H9 (cell line): ENCODE data around the gene FASTK. TPM values are rescaled to one million over a fixed set of nuclear protein-coding genes. Genes with fewer than 3 reads are reported as not detected.

Experiments
- DNase-seq: peaks from one replicate; pipeline ENCODE4 v3.0.0-alpha.2; 2017
- H2AFZ ChIP-seq: one replicate; pipeline ENCODE4 v1.6.1; 2013; ENCODE audit warnings: mild to moderate bottlenecking, low read length, control low read depth, moderate library complexity
- H2AK5ac ChIP-seq: 2 replicates; pipeline ENCODE4 v1.6.1; 2013; ENCODE audit warnings: low read length, control low read depth, mixed read lengths; ENCODE audit not compliant: insufficient read length
- H2BK120ac ChIP-seq: one replicate; pipeline ENCODE4 v1.6.1; 2013; ENCODE audit warnings: low read depth, mild to moderate bottlenecking, low read length, control low read depth, inconsistent platforms; ENCODE audit not compliant: poor library complexity, severe bottlenecking
- H2BK12ac ChIP-seq: 2 replicates; pipeline ENCODE4 v1.6.1; 2013; ENCODE audit warnings: low read length, control low read depth, mixed read lengths, low read depth; ENCODE audit not compliant: insufficient read length
- H2BK15ac ChIP-seq: 2 replicates; pipeline ENCODE4 v1.6.1; 2013; ENCODE audit warnings: low read depth, low read length, control low read depth
- H2BK20ac ChIP-seq: one replicate; pipeline ENCODE4 v1.6.1; 2013; ENCODE audit warnings: low read depth, mild to moderate bottlenecking, low read length, control low read depth, inconsistent platforms; ENCODE audit not compliant: poor library complexity, severe bottlenecking
- H2BK5ac ChIP-seq: 2 replicates; pipeline ENCODE4 v1.6.1; 2013; ENCODE audit warnings: low read length, control low read depth, mixed read lengths; ENCODE audit not compliant: insufficient read length
- H3K14ac ChIP-seq: 2 replicates; pipeline ENCODE4 v1.6.1; 2013; ENCODE audit warnings: low read length, control low read depth; ENCODE audit not compliant: insufficient read depth
- H3K18ac ChIP-seq: 2 replicates; pipeline ENCODE4 v1.6.1; 2013; ENCODE audit warnings: low read depth, mild to moderate bottlenecking, mixed read lengths, low read length, control low read depth; ENCODE audit not compliant: insufficient read length
- H3K23ac ChIP-seq: 2 replicates; pipeline ENCODE4 v1.6.1; 2013; ENCODE audit warnings: low read length, control low read depth, mixed read lengths, low read depth; ENCODE audit not compliant: insufficient read length
- H3K23me2 ChIP-seq: 2 replicates; pipeline ENCODE4 v1.6.1; 2013; ENCODE audit warnings: low read depth, mild to moderate bottlenecking, mixed read lengths, low read length, control low read depth; ENCODE audit not compliant: insufficient read length, poor library complexity, severe bottlenecking
- H3K27ac ChIP-seq: 2 replicates; pipeline ENCODE4 v1.5.1; 2013; ENCODE audit warnings: low read length, control low read depth, mixed read lengths, low read depth; ENCODE audit not compliant: insufficient read length
- H3K27me3 ChIP-seq: 2 replicates; pipeline ENCODE4 v1.6.1; 2013; ENCODE audit warnings: low read length, control low read depth, inconsistent platforms; ENCODE audit not compliant: insufficient read depth
- H3K4ac ChIP-seq: 2 replicates; pipeline ENCODE4 v1.6.1; 2013; ENCODE audit warnings: low read depth, mild to moderate bottlenecking, control low read depth, inconsistent platforms, low read length, moderate library complexity
- H3K4me1 ChIP-seq: 2 replicates; pipeline ENCODE4 v1.6.1; 2013; ENCODE audit warnings: low read length, control low read depth, inconsistent platforms; ENCODE audit not compliant: insufficient read depth
- H3K4me2 ChIP-seq: 2 replicates; pipeline ENCODE4 v1.6.1; 2013; ENCODE audit warnings: low read length, control low read depth, mixed read lengths; ENCODE audit not compliant: insufficient read length, insufficient read depth
- H3K56ac ChIP-seq: 2 replicates; pipeline ENCODE4 v1.6.1; 2013; ENCODE audit warnings: low read depth, mild to moderate bottlenecking, mixed read lengths, low read length, control low read depth; ENCODE audit not compliant: insufficient read length
- H3K79me1 ChIP-seq: 2 replicates; pipeline ENCODE4 v1.6.1; 2013; ENCODE audit warnings: low read depth, mild to moderate bottlenecking, moderate library complexity, low read length, control low read depth, inconsistent platforms; ENCODE audit not compliant: insufficient read depth, poor library complexity, severe bottlenecking
- H3K79me2 ChIP-seq: 2 replicates; pipeline ENCODE4 v1.6.1; 2013; ENCODE audit warnings: low read length, control low read depth, inconsistent platforms; ENCODE audit not compliant: insufficient read depth
- H3K9ac ChIP-seq: 2 replicates; pipeline ENCODE4 v1.6.1; 2013; ENCODE audit warnings: low read length, control low read depth, mixed read lengths; ENCODE audit not compliant: insufficient read length; ENCODE audit errors: extremely low read depth
- H3K9me3 ChIP-seq: one replicate; pipeline ENCODE4 v1.6.1; 2013; ENCODE audit warnings: low read depth, low read length, inconsistent platforms; ENCODE audit not compliant: control insufficient read depth
- H3T11ph ChIP-seq: one replicate; pipeline ENCODE4 v1.6.1; 2013; ENCODE audit warnings: mild to moderate bottlenecking, low read length, control low read depth, inconsistent platforms
- H4K20me1 ChIP-seq: one replicate; pipeline ENCODE4 v1.6.1; 2013; ENCODE audit not compliant: control insufficient read depth, insufficient read length, insufficient read depth
- H4K5ac ChIP-seq: 2 replicates; pipeline ENCODE4 v1.6.1; 2013; ENCODE audit warnings: low read depth, mild to moderate bottlenecking, mixed read lengths, low read length, control low read depth; ENCODE audit not compliant: insufficient read length
- H4K8ac ChIP-seq: replicated peaks from 2 replicates; pipeline ENCODE4 v1.6.1; 2013; ENCODE audit warnings: low read length, control low read depth, mixed read lengths, low read depth; ENCODE audit not compliant: insufficient read length
- H4K91ac ChIP-seq: 2 replicates; pipeline ENCODE4 v1.6.1; 2013; ENCODE audit warnings: low read depth, mild to moderate bottlenecking, moderate library complexity, mixed read lengths, low read length, control low read depth; ENCODE audit not compliant: insufficient read length
- H3K27ac Mint-ChIP-seq, 3 experiments: 2 replicates in 2 of 3; 3 replicates in 1 of 3; pipeline ENCODE4 v1.8.0; 2020 to 2021; ENCODE audit warnings: mixed read lengths in 3 of 3, mild to moderate bottlenecking in 1 of 3, moderate library complexity in 1 of 3
- H3K27me3 Mint-ChIP-seq: 2 replicates; pipeline ENCODE4 v1.8.0; 2021; ENCODE audit warnings: low read depth, mild to moderate bottlenecking, moderate library complexity, mixed read lengths
- H3K36me3 Mint-ChIP-seq, 3 experiments: 2 replicates in 2 of 3; 3 replicates in 1 of 3; pipeline ENCODE4 v1.8.0; 2020 to 2021; ENCODE audit warnings: low read depth in 3 of 3, mixed read lengths in 3 of 3; ENCODE audit not compliant: insufficient read depth in 1 of 3
- H3K4me1 Mint-ChIP-seq, 2 experiments: 2 replicates each; pipeline ENCODE4 v1.8.0; 2020; ENCODE audit warnings: mixed read lengths in 2 of 2
- H3K4me3 Mint-ChIP-seq, 2 experiments: 2 replicates in 1 of 2; 3 replicates in 1 of 2; pipeline ENCODE4 v1.8.0; 2020 to 2021; ENCODE audit warnings: mild to moderate bottlenecking in 2 of 2, mixed read lengths in 2 of 2, moderate library complexity in 1 of 2
- H3K9me3 Mint-ChIP-seq, 2 experiments: 2 replicates in 1 of 2; 3 replicates in 1 of 2; pipeline ENCODE4 v1.8.0; 2020; ENCODE audit warnings: mild to moderate bottlenecking in 2 of 2, mixed read lengths in 2 of 2, moderate library complexity in 1 of 2
- CTCF ChIP-seq: fragments of 200-600 bp; sonication (generic); conservative IDR thresholded peaks from 3 replicates; pipeline ENCODE4 v1.8.0; 2021; ENCODE audit warnings: antibody characterized with exemption, mild to moderate bottlenecking
- WGBS: extraction: QIAGEN DNeasy Blood & Tissue Kit; methylation state at CpG from one replicate; pipeline ENCODE4 v1.1.7; 2013; ENCODE audit warnings: missing lambda C conversion rate, low lambda C conversion rate, mixed read lengths; ENCODE audit not compliant: insufficient read length; ENCODE audit errors: extremely low coverage; 5-methylcytosine and 5-hydroxymethylcytosine counted together
- total RNA-seq: library from RNA; stranded (reverse); gene quantifications from 2 replicates; pipeline ENCODE4 v1.2.1, GENCODE V29; 2021

FASTK gene
- total RNA-seq, 1 experiment from 2014 or later, result 57.8 TPM

DNA sequence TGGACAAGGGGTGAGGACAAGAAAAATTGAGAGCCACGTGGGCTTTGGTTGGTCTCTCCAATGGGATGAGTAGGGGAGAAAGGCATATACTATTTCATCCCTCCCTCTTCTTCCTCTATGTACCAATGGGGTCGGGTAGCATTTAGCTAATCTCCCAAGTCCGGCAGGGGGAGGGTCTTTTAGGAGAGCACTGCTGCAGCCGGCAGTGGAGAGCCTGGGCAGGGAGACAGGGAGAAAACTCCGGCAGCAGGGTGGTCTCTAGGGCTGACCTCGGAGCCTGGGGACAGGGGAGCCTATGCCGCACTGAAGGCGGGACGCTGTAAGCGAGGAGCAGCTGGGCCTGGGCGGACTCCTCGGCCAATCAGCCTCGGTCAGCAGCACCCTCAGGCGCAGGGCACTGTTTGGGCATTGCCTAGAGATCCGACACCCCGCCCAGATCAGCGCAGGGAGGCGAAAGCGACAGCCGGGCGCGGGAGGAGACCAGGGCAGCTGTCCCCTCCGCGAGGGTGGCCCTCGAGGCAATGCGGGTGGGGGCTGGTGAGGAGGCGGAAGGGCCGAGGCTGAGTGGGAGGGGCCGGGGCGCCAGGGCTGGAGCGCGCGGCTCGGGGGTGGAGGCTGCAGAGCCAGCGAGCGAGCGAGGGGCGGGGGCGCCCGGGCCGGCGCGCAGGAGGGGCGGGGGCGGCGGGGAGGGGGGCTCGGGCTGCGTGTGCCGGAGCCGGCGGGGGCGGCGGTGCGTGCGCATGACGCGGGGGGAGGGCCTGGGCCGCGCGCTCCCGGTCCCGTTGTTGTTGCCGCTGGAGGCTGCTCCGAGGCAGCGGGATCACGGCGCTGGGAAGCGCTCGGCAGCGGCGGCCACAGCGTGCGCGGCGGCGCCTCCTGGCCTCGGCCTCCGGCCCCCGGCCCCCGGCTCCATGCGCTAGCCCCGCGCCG, 5.3 kb upstream of the FASTK start, which contains the start of gene AGAP3:
Gene AGAP3, plus strand, starts transcription at position 785 of the 930 bp plus-strand sequence. CDS start 267 bp downstream, outside the sequence.
- Histone ChIP-seq H3K27me3 (no peaks in the 10 kb centered on the region; the same call in 1 of the 2 replicates), H4K91ac (no peak within 1 kb of the TSS), H3T11ph (no peak within 1 kb of the TSS), H3K4me2 (peak within 1 kb of the TSS; percentile 64), H3K23ac (no peak within 1 kb of the TSS), H3K27ac (no peak within 1 kb of the TSS), H3K4me1 (peaks cover 2% of the 10 kb centered on the region; the same call in 1 of the 2 replicates), H2BK120ac (no peak within 1 kb of the TSS), H3K79me2 (peaks cover 4% of the 10 kb centered on the region; the same call in 1 of the 2 replicates), H4K8ac (no peak within 1 kb of the TSS), H2BK5ac (no peak within 1 kb of the TSS), H4K5ac (no peak within 1 kb of the TSS), H2BK20ac (no peak within 1 kb of the TSS), H2AFZ (no peak within 1 kb of the TSS), H3K23me2 (peaks cover 20% of the 10 kb centered on the region), H3K56ac (no peak within 1 kb of the TSS), H2AK5ac (no peak within 1 kb of the TSS), H2BK15ac (no peak within 1 kb of the TSS), H3K9ac (peak within 1 kb of the TSS; percentile 29), H3K14ac (peak within 1 kb of the TSS; percentile 78), H2BK12ac (no peak within 1 kb of the TSS), H3K4ac (no peak within 1 kb of the TSS), H3K79me1 (peaks cover 4% of the 10 kb centered on the region), H3K9me3 (no peaks in the 10 kb centered on the region), H4K20me1 (no peaks in the 10 kb centered on the region), H3K18ac (no peak within 1 kb of the TSS)
- WGBS, result no CpG with 5 or more reads among the region's 84 CpGs
- Mint-ChIP-seq H3K9me3 (no peaks in the 10 kb centered on the region; a peak in 1 of 5 replicates), H3K4me1 (peaks cover 36 to 44% of the 10 kb centered on the region in 2 experiments), H3K27me3 (peaks cover 15% of the 10 kb centered on the region), H3K4me3 (peak within 1 kb of the TSS; percentile 84 to 93), H3K27ac (peak within 1 kb of the TSS in 2 of 3 experiments; percentile 51 to 90; a peak in 2 of 7 replicates), H3K36me3 (peaks cover 0 to 10% (median 2%) of the 10 kb centered on the region in 3 experiments; a peak in 4 of 7 replicates)
- peak; percentile 88 for DNase-seq
- TF ChIP-seq CTCF, result no peak
